Activated CD4-positive, alpha-beta T cell treated with anti-CD3 and anti-CD28 coated beads for 24 hours (primary cell): ENCODE results near the gene KRT9.
"Not testable (repeated sequence)": the region's sequence is repeated elsewhere in the genome, so short reads cannot be mapped to it uniquely, and the experiment has no call there.

Source experiments
- DNase-seq, 2 donors: peaks; one replicate each; pipeline ENCODE4 v3.0.0-alpha.2; 2020; ENCODE audit warnings: low read depth in 2 of 2

KRT9 gene, protein sequence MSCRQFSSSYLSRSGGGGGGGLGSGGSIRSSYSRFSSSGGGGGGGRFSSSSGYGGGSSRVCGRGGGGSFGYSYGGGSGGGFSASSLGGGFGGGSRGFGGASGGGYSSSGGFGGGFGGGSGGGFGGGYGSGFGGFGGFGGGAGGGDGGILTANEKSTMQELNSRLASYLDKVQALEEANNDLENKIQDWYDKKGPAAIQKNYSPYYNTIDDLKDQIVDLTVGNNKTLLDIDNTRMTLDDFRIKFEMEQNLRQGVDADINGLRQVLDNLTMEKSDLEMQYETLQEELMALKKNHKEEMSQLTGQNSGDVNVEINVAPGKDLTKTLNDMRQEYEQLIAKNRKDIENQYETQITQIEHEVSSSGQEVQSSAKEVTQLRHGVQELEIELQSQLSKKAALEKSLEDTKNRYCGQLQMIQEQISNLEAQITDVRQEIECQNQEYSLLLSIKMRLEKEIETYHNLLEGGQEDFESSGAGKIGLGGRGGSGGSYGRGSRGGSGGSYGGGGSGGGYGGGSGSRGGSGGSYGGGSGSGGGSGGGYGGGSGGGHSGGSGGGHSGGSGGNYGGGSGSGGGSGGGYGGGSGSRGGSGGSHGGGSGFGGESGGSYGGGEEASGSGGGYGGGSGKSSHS

DNA sequence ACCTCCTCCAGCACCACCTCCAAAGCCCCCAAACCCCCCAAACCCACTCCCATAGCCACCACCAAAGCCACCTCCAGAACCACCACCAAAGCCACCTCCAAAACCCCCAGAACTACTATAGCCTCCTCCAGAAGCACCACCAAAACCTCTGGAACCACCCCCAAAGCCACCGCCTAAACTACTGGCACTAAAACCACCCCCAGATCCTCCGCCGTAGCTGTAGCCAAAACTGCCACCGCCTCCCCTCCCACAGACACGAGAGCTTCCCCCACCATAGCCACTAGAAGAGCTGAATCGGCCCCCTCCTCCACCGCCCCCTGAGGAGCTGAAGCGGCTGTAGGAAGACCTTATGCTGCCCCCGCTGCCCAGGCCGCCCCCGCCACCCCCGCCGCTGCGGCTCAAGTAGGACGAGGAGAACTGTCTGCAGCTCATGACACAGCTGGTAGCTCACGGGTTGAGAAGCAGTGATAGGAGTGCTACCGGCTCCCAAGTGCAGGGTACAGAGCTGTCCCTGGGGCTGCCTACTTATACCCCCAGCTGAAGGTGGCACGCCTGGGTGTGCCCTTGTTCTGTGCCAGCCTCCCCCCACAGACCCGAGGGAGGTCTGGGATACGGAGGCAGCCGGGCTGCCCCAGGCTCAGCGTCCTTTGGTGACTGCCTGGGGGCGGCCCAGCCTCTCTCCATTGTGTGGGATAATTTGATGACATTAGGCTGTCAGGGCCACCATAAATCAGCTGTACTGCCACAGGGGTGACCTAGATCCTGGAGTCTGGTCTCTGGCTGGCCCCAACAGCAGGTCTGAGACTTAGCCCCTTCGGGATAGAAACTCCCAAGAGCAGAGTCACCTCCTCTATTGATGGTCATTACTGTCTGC, at the start of gene KRT9:
Gene KRT9 (minus strand): TSS at position 499 of the 874 bp plus-strand sequence. CDS start 67 bp downstream, at position 432.
- DNase-seq = no peak

DNA sequence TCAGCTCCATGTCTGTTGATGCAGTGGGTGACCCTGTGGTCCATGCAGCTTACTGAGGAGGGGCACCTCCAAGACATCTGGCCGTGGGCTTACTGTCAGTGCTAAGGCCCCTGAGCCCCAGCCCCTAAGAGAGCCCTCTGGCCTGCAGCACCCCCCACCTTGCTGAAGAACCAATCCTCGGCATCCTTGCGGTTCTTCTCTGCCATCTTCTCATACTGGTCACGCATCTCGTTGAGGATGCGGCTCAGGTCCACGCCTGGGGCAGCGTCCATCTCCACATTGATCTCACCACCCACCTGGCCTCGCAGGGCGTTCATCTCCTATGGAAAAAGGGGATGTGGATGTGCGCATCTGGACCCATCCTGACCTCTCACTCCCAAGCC, 49.6 kb upstream of the KRT9 start:
- DNase-seq = not testable (repeated sequence)

DNA sequence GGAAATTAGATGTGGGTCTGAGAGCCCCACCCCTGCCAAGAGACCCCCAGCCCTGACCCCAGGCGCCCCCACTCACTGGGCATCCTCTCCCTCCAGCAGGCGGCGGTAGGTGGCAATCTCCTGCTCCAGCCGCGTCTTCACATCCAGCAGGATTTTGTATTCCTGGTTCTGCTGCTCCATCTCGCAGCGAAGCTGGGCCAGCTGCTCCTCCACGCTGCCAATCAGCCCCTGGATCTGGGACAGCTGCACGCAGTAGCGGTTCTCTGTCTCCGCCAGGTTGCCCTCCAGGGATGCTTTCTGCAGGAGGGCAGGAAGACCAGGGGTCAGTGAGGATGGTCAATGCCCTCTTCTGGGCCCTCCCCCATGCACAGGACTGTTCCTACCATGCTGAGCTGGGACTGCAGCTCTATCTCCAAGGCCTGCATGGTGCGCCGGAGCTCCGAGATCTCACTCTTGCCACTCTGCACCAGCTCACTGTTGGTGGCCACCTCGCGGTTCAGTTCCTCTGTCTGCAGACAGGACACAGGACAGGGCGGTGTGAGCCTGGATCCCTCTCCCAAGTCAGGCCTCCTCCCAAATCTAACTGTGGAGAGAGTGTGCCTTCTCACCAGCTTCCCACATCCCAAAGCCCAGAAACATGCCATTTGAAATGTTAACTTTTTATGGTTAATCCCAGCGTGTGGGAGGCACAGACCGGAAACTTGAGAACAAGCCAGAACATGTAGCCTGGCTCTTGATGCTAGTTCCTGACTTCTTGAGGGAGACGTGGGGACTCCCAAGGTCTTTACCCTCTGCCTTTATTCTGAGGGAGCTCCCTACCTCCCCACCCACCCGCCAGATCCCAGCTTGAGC, 49.0 kb upstream of the KRT9 start:
- DNase-seq = no peak

- DNase-seq = not testable (repeated sequence)
These were observed 48.2 kb upstream of the KRT9 start for GRCh38 chr17:41619927-41620582.

DNA sequence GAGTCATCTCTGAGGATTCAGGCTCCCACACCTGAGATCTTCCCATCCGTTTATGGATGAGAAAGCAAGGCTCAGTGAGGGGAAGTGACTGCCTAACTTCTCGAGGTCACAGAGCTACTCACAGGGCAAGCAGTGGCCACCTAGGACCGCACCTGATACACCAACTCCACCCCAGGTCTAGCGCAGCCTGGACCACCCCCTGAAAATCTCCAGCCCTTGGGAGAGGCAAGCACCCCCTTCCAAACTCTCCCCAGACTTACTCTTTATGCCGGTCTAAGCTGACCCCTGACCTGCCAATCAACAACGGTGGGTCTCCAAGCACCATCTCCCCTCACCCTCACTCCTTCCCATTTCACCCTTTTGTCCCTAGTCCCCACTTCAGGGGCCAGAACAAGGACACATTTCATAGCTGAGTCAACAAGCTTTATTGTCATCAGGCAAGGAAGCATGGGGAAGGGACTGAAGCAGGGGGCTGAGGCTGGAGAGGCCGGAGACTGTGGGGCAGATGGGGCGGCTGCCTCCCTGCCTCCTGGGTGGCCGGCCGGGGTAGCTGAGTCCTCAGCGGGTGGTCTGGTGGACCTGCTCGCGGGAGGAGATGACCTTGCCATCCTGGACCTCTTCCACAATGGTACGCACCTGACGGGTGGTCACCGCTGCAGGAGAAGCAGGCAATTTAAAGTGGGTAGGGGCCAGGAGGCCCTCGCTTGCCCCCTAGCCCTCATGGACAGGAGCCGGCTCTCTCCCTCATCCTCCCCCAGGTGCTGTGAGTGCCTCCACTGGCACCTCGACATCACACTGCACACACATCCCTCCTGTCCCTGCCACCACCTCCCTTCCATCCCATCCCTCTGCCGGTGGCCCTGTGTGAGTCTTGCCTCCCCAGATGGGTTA, 47.4 kb upstream of the KRT9 start:
- DNase-seq = no peak

- no peak for DNase-seq
These were observed 46.6 kb upstream of the KRT9 start for GRCh38 chr17:41618341-41619035.

DNA sequence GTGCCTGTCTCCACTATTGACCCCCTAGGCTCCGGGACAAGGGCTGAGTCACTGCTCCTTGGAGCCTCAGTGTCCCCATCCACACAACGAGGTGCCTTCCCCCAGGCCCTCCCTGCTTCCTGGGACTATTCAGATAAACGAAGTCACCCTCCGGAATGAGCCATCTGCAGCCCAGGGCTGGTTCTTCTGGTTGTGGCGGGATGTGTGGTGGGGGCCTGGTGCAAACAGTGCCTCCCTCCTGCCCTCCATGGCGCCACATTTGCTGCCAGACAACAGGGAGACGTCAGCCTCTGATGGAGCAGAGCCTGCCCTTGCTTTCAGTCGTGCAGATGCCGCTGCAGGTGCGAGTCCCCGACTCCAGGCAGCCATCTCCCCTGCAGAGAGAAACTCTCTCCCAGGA, 45.8 kb upstream of the KRT9 start:
- no peak for DNase-seq

DNA sequence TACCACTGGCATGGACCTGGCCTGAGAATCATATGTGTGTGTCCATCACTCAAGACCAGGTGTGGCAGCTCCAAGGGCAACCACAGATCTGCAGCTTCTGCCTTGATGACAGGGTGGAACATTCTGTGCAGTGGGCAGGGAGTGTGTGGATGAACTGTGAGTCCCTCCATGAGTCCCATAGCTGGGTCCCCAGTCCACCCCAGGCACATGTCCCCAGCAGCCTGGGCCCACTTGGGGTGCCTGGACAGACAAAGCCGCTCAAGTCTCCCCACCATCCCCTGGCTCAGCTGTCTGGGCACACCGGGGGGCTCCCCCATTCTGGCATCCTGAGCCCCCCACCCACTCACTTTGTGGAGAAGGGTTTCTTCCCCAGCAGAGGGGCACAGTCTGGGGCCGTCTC, 45.3 kb upstream of the KRT9 start:
- no peak for DNase-seq

- not testable (repeated sequence) for DNase-seq
These were observed 44.6 kb upstream of the KRT9 start for GRCh38 chr17:41616486-41616885.

DNA sequence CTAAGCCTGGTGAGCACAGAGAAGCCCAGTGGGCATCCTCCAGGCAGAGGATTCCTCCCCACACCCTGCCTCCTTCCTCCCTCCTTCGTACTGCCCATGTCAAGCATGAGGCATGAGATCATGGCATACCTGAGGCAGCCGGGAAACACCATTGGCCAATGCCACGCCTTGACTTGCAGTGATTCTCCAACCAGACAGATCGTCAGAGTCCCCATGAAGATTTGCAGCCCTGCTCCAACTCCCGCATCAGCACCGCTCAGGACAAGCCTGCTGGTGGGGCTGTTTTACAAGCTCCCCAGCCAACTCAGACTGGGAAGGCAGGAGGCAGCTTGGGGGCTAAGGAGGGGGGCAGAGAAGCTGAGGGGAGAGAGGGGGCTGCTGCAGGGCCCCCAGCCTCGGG, 43.6 kb upstream of the KRT9 start:
- DNase-seq = no peak

DNA sequence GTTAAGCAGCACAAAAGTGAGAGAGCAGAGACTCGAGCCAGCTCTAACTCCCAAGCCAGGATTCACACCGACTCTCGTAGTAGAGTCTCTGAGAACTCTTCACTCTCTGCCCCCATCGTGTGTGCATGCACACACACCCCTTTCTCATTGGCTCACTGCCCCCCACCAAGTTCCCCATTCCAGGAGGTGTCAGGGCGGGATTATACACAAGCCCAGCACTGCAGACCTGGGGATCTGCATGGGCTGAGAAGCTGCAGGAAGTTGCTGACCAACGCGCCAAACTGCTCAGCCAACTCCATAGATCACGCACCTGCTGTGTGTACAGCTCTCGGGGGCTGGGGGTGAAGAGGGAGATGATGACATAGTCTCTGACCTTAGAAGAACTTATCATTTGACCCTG, 42.9 kb upstream of the KRT9 start:
- DNase-seq = not testable (repeated sequence)

DNA sequence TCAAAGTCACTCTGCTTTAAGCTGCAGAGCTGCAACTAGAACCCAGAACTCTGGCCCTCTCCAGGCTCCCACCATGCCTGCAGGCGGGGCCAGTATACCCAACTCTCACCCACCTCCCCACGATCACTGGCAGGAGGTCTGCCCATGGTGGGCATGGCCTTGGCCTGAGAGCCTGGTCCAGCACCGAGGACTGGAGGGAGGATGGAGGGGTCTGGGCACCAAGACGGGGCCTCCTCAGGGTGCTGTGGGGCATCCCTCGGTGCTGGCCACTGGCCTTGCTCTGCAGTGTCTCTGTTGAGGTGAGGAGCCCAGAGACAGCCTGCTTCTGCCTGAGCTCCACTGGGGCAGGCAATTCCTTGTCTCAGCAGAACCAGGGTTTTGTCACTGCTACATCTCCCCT, 42.2 kb upstream of the KRT9 start:
- no peak for DNase-seq

DNA sequence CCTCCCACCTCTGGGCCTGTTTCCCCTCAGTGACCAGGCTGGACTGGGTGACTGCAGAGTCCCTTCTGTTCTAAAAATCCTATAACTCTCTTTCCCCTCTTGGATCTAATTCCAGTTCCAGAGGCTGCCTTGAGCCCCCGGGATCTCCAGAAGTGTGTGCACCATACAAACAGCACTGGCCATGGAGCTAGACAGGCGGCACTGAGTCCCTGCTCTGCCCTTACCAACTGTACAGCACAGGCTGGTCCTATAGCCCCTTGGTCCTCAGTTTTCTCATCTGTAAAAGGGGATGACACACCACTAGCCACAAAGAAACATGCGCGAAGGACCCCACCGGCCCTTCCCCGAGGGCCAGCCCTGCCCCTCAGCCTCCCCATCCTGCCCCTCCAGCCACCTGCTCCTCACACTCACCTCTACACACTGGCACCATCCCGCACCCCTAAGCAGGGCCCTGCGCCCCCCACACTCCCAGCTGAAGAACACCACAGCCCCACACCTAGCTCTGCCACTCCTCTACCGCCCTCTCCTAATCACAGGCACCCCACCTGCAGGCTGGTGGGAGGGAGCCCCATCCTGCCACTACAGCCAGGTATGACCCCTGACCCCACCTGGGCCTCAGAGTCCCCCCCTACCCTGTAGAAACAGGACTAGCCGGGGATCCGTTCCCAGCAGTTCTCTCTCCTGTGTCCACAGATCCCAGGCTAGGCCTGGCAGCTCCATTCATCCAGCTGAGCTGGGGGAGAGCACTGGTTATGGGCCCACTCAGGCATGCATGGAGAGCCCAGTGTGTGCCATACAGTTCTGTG, 41.6 kb upstream of the KRT9 start:
- DNase-seq = no peak

- DNase-seq = not testable (repeated sequence)
These were observed 40.7 kb upstream of the KRT9 start, which contains the start of gene KRT16 for GRCh38 chr17:41612376-41613160. Gene KRT16 (minus strand): TSS chr17:41612767. CDS start chr17:41612688, 79 bp downstream.

DNA sequence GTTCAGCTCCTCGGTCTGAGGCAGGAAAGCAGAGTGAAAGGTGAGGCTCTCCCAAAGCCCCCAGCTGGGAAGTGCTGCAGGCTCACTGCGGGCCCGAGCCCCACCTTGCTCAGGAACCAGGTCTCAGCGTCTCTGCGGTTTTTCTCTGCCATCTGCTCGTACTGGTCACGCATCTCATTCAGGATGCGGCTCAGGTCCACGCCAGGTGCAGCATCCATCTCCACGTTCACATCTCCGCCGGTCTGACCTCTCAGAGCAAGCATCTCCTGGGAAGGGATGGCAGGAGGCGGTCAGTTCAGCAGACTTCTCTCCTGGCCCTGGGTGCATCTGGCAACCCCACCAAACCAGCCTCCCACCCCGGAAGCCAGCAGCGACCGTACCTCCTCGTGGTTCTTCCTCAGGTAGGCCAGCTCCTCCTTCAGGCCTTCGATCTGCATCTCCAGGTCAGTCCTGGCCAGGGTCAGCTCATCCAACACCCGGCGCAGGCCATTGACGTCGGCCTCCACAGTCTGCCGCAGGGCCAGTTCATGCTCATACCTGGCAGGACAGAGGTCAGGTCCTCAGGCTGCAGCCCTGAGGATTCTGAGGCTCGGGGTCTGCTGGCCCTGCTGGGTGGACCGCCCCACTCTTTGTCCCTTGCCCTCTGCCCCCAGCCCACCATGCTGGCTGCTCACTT, 39.2 kb upstream of the KRT9 start:
- DNase-seq = no peak

GRCh38 chr17:41610061-41610517, 38.2 kb upstream of the KRT9 start:
- not testable (repeated sequence) for DNase-seq

DNA sequence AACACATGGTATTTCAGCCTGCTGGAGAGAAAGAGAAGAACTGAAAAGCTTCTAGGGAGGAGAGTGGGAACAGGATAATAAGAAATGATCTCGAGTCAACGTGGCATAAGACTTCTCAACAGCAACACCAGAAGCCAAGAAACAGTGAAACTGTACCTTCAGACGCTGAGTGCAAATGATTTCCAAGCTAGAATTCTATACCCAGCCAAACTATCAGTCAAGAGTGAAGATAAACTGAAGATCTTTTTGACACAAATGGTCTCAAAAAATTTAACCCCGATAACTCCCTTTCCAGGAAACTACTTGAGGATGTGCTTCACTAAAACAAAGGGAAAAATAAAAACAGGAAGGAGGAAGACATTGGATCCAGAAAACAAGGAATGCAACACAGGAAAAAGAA, 35.1 kb upstream of the KRT9 start:
- not testable (repeated sequence) for DNase-seq
